Uterus (tissue), 4 donors: Measurements from ENCODE around the gene TBCA. TPM values are rescaled to one million over a fixed set of nuclear protein-coding genes. Genes with fewer than 3 reads are reported as not detected.

Source experiments
- DNase-seq, 2 donors: peaks; one replicate each; pipeline ENCODE4 v3.0.0-alpha.2; 2019 to 2020
- H3K27ac ChIP-seq, 2 donors: fragments of 200-600 bp; sonication (generic); 1 replicate in 1 of 2; 2 replicates in 1 of 2; pipeline ENCODE4 v1.5.1; 2016 to 2018
- H3K27me3 ChIP-seq, 2 donors: fragments of 200-600 bp; sonication (generic); one replicate each; pipeline ENCODE4 v1.5.1; 2018 to 2019; ENCODE audit warnings: control low read depth in 1 of 2
- H3K36me3 ChIP-seq, 2 donors: fragments of 200-600 bp; sonication (generic); one replicate each; pipeline ENCODE4 v1.5.1; 2019; ENCODE audit warnings: control low read depth in 1 of 2
- H3K4me1 ChIP-seq, 2 donors: fragments of 200-600 bp; sonication (generic); one replicate each; pipeline ENCODE4 v1.5.1; 2018 to 2019; ENCODE audit warnings: control low read depth in 1 of 2
- H3K4me3 ChIP-seq, 2 donors: fragments of 200-600 bp; sonication (generic); 1 replicate in 1 of 2; 2 replicates in 1 of 2; pipeline ENCODE4 v1.5.1; 2018 to 2019; ENCODE audit warnings: mild to moderate bottlenecking in 1 of 2
- H3K9me3 ChIP-seq, 2 donors: fragments of 200-600 bp; sonication (generic); one replicate each; pipeline ENCODE4 v1.5.1; 2019; ENCODE audit warnings: control low read depth in 1 of 2
- CTCF ChIP-seq, 4 experiments: fragments of 200-600 bp in 2 of 4; fragments of 450-650 bp in 2 of 4; sonication (generic) in 2 of 4; IDR thresholded peaks; one replicate each; pipeline ENCODE4 v1.5.1; 2016 to 2019; ENCODE audit warnings: antibody characterized with exemption in 4 of 4, mild to moderate bottlenecking in 2 of 4, moderate library complexity in 1 of 4
- POLR2A ChIP-seq, 2 donors: fragments of 450-650 bp; IDR thresholded peaks; one replicate each; pipeline ENCODE4 v1.6.1; 2016; ENCODE audit warnings: antibody characterized with exemption in 2 of 2, mild to moderate bottlenecking in 1 of 2, moderate library complexity in 1 of 2
- intact Hi-C: fragments of 100-400 bp; cut with DNase I; formaldehyde crosslinking; loops from one replicate; pipeline ENCODE4 v1.15.1; 2023; ENCODE audit warnings: low total_unique reads
- total RNA-seq, 4 donors: library from RNA; depleted of rRNA in 3 of 4; stranded (reverse); fragments of >200 nt in 3 of 4; gene quantifications; one replicate each; pipeline versions ENCODE4 v1.1.0 to v1.2.4, GENCODE V29; 2014 to 2023
- donor health status: DM: yes; HTN: yes; CAD: no.

TBCA gene
- total RNA-seq, 4 donors from 2014 or later = 64.6 to 178 (median 158) TPM

- TF ChIP-seq CTCF (IDR thresholded peaks at IDR 0.05) = no peak
- no peak for TF ChIP-seq POLR2A (IDR thresholded peaks at IDR 0.05)
- no peak for DNase-seq
- Histone ChIP-seq H3K36me3 (no peaks in the 10 kb centered on the region), H3K27me3 (peaks cover 0 to 4% of the 10 kb centered on the region in 2 donors), H3K4me1 (no peaks in the 10 kb centered on the region), H3K4me3 (no peak overlapping the region), H3K27ac (no peak overlapping the region), H3K9me3 (no peaks in the 10 kb centered on the region)
- intact Hi-C loops = no loop called here
Observed at GRCh38 chr5:77651343-77651742, 124.8 kb downstream of the TBCA start.

GRCh38 chr5:77650686-77651085 is 125.5 kb downstream of the TBCA start:
- intact Hi-C loops = no loop called here
- H3K9me3 ChIP-seq = no peaks in the 10 kb centered on the region
- no peaks in the 10 kb centered on the region for H3K36me3 ChIP-seq
- H3K4me1 ChIP-seq = no peaks in the 10 kb centered on the region
- no peak for DNase-seq
- H3K4me3 ChIP-seq = no peak overlapping the region
- no peak for TF ChIP-seq POLR2A (IDR thresholded peaks at IDR 0.05)
- TF ChIP-seq CTCF (IDR thresholded peaks at IDR 0.05) = no peak
- H3K27ac ChIP-seq = no peak overlapping the region
- H3K27me3 ChIP-seq = peaks cover 5 to 7% of the 10 kb centered on the region in 2 donors

- intact Hi-C loops = no loop called here
- Histone ChIP-seq H3K36me3 (no peaks in the 10 kb centered on the region), H3K4me1 (peaks cover 0 to 4% of the 10 kb centered on the region in 2 donors), H3K9me3 (no peaks in the 10 kb centered on the region), H3K4me3 (no peak overlapping the region), H3K27ac (no peak overlapping the region), H3K27me3 (peaks cover 6 to 9% of the 10 kb centered on the region in 2 donors)
- TF ChIP-seq POLR2A (IDR thresholded peaks at IDR 0.05) = no peak
- no peak for TF ChIP-seq CTCF (IDR thresholded peaks at IDR 0.05)
- no peak for DNase-seq
Observed at GRCh38 chr5:77649776-77650175, 126.4 kb downstream of the TBCA start.

GRCh38 chr5:77645995-77646639 is 130.0 kb downstream of the TBCA start:
- no peaks in the 10 kb centered on the region for H3K36me3 ChIP-seq
- peaks cover 0 to 4% of the 10 kb centered on the region in 2 donors for H3K4me1 ChIP-seq
- peaks cover 13 to 45% of the 10 kb centered on the region in 2 donors for H3K27me3 ChIP-seq
- intact Hi-C loops = no loop called here
- H3K27ac ChIP-seq = no peak overlapping the region
- no peaks in the 10 kb centered on the region for H3K9me3 ChIP-seq
- DNase-seq = no peak
- no peak for TF ChIP-seq CTCF (IDR thresholded peaks at IDR 0.05)
- TF ChIP-seq POLR2A (IDR thresholded peaks at IDR 0.05) = no peak
- H3K4me3 ChIP-seq = no peak overlapping the region

- Histone ChIP-seq H3K36me3 (no peaks in the 10 kb centered on the region), H3K27me3 (peaks cover 13 to 53% of the 10 kb centered on the region in 2 donors), H3K4me1 (peaks cover 0 to 4% of the 10 kb centered on the region in 2 donors), H3K27ac (no peak overlapping the region), H3K4me3 (no peak overlapping the region), H3K9me3 (no peaks in the 10 kb centered on the region)
- intact Hi-C loops = no loop called here
- no peak for DNase-seq
- no peak for TF ChIP-seq POLR2A (IDR thresholded peaks at IDR 0.05)
- peak in 3 of 4 experiments; percentile 36 to 47 (median 41) for TF ChIP-seq CTCF (IDR thresholded peaks at IDR 0.05)
Observed at GRCh38 chr5:77645158-77645994, 130.8 kb downstream of the TBCA start.
